ENCODE measurements around the gene LRPAP1.
A peak's percentile ranks its signal among the peaks of the same experiment; 100 is the strongest.
"Not testable (repeated sequence)": the region's sequence is repeated elsewhere in the genome, so short reads cannot be mapped to it uniquely, and the experiment has no call there.

LRPAP1 gene

GRCh38 chr4:3470244-3471097 lies 61.8 kb downstream of the LRPAP1 start:
- no peak for DNase-seq

- DNase-seq, result no peak
Measured at GRCh38 chr4:3469386-3470243, 62.6 kb downstream of the LRPAP1 start.

DNA sequence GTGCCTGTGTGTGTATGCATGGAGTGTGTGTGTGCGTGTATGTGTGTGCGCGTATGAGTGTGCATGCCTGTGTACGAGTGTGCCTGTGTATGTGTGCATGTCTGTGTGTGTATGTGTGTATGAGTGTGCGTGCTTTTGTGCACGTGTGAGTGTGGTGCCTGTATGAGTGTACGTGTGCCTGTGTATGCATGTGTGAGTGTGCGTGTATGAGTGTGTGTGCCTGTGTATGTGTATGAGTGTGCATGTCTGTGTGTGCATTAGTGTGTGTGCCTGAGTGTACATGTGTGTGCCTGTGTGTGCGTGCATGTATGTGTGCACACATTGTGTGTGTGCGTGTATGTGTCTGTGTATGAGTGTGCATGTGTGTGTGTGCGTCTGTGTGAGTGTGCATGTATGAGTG lies 63.4 kb downstream of the LRPAP1 start:
- DNase-seq, result no peak

GRCh38 chr4:3468154-3468553 lies 64.1 kb downstream of the LRPAP1 start:
- no peak for DNase-seq

- no peak for DNase-seq
Measured at GRCh38 chr4:3467601-3468031, 64.6 kb downstream of the LRPAP1 start.

- no peak for DNase-seq
Measured at GRCh38 chr4:3466691-3467600, 65.3 kb downstream of the LRPAP1 start.

- DNase-seq, result no peak
Measured at GRCh38 chr4:3465698-3466671, 66.2 kb downstream of the LRPAP1 start.

DNA sequence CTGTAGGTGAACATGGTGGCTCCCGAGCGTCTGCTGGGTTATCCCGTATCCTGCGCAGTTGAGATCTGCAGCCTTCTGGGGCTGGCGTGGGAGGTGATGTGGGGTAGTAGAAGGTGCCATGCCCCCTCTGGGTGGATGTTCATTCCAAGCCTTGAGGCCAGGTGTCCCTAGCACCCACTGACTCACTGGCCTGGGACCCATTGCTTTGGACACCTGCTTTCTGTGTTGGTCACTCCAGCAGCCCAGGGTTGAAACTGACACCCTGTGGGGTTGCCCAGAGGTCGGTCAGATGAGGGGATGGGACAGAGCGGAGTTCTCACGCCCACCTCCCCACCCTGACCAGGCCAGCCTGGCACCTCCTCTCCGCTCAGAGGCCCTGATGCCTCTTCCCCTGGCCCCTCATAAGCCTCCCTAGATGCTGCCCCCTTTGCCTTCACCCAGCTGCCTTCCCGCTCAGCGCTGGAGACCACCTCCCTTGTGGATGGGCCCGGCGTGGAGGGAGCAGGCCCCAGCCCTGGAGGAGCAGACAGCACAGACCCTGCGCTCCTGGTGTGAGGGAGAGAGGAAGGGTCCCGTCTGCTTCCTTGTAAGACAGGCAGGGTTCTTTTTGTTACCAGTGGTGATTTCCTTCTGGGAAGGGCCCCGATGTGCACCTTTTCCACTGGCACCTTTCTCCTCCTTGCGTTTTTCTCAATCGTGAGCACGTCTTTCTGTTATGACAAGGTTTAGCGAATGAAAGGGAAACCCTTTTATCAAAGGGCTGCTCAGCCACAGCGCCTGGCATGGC lies 67.1 kb downstream of the LRPAP1 start:
- no peak for DNase-seq

DNA sequence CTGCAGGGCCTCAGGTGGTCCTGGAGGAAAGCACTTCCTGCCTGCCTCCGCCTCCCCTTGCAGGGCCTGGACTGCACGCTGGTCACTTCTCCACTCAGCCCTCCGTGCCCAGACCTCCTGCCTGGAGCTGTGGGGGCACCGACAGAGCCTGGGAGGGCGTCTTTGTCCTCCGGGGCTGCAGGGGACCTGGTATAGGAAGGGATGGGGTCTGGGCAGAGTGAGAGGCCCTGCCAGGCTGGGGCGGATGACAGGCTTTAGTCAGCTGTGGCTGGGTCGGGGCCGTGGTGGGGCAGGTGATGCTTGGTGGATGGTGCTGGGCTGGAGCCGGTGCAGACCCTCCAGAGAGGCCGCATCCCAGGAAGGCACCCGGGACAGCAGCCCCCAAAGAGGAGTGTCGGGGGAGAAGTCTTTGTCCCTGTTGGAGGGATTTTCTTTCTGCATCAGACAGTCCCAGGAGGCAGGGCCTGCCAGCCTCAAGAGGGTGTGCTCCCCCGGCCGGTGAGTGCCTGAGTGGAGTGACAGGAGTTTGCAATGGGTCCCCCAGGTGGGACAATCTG lies 67.8 kb downstream of the LRPAP1 start:
- DNase-seq, result no peak

GRCh38 chr4:3463556-3464348 lies 68.5 kb downstream of the LRPAP1 start:
- no peak for DNase-seq

DNA sequence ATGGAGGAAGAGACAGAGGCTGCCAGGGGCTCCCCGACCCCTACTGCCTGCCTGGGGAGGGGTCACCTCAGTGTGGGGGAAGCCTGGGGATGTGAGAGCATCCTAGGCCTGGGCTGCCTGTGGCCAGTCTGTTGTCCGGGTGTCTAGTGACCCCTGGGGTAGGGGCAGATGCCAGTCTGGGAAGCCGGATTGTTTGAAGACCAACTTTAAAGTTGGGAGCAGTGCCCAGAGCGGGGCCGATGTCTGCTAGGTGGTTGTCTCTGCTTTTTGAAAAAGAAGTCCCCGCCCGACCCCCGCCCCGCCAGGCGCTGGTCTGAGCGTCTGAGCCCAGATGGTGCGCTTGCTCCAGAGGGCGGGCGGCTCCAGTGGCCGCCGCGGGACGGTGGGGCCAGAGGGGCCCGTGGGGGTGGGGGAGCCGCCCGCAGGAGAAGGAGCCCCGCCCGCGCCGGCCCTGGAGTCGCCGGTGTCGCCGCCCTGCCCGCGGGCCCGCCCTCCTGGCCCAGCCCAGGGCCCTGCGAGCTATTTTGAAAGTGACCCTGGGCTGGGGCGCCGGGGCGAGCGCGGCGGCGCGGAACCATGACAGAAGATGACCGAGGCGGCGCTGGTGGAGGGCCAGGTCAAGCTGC lies 69.3 kb downstream of the LRPAP1 start, which contains the start of gene DOK7:
Gene DOK7 (plus strand): TSS at position 517 of the 626 bp plus-strand sequence. CDS start 70 bp downstream, at position 587.
- DNase-seq, result peak; percentile 18

- DNase-seq, result no peak
Measured at GRCh38 chr4:3462321-3462789, 69.9 kb downstream of the LRPAP1 start.

- DNase-seq, result peak; percentile 19
Measured at GRCh38 chr4:3461515-3462291, 70.5 kb downstream of the LRPAP1 start.

- DNase-seq, result no peak
Measured at GRCh38 chr4:3460926-3461325, 71.3 kb downstream of the LRPAP1 start.

- DNase-seq, result not testable (repeated sequence)
Measured at GRCh38 chr4:3459156-3459555, 73.1 kb downstream of the LRPAP1 start.

GRCh38 chr4:3458371-3458770 lies 73.9 kb downstream of the LRPAP1 start:
- DNase-seq, result no peak

GRCh38 chr4:3455596-3455995 lies 76.6 kb downstream of the LRPAP1 start:
- DNase-seq, result not testable (repeated sequence)
